Fibroblast of lung (primary cell): Measurements from ENCODE around the gene ECHDC3. TPM values are rescaled to one million over a fixed set of nuclear protein-coding genes. Genes with fewer than 3 reads are reported as not detected.

Experiments
- DNase-seq, 2 donors: peaks; one replicate each; pipeline versions ENCODE4 v3.0.0 to v3.0.0-alpha.2; 2010; ENCODE audit warnings: low read depth in 2 of 2
- H2AFZ ChIP-seq: 2 replicates; pipeline ENCODE4 v1.5.1; 2012; ENCODE audit warnings: low read length, control low read depth, inconsistent platforms
- H3K27ac ChIP-seq: 2 replicates; pipeline ENCODE4 v1.5.1; 2011; ENCODE audit warnings: low read length, control low read depth; ENCODE audit not compliant: insufficient read depth
- H3K27me3 ChIP-seq: 2 replicates; pipeline ENCODE4 v1.5.1; 2011; ENCODE audit warnings: mild to moderate bottlenecking, low read length; ENCODE audit not compliant: control insufficient read depth, insufficient read depth
- H3K36me3 ChIP-seq: 2 replicates; pipeline ENCODE4 v1.5.1; 2011; ENCODE audit warnings: low read length; ENCODE audit not compliant: control insufficient read depth, insufficient read depth
- H3K4me1 ChIP-seq: 2 replicates; pipeline ENCODE4 v1.5.1; 2011; ENCODE audit warnings: low read length; ENCODE audit not compliant: control insufficient read depth, insufficient read depth; ENCODE audit errors: extremely low read depth
- H3K4me2 ChIP-seq: 2 replicates; pipeline ENCODE4 v1.5.1; 2011; ENCODE audit warnings: low read length, control low read depth; ENCODE audit not compliant: insufficient read depth; ENCODE audit errors: extremely low read depth
- H3K4me3 ChIP-seq, 4 experiments: fragments of 200-600 bp in 1 of 4; sonication (generic) in 1 of 4; replicated peaks in 1 of 4; 2 replicates each; pipeline ENCODE4 v1.5.1; 2011 to 2016; ENCODE audit warnings: low read length in 4 of 4, low read depth in 3 of 4, mild to moderate bottlenecking in 3 of 4, control low read depth in 2 of 4, inconsistent platforms in 1 of 4, mixed read lengths in 1 of 4; ENCODE audit not compliant: insufficient read depth in 1 of 4; ENCODE audit errors: control extremely low read depth in 1 of 4
- H3K79me2 ChIP-seq: 2 replicates; pipeline ENCODE4 v1.5.1; 2012; ENCODE audit warnings: mild to moderate bottlenecking, low read length, inconsistent platforms; ENCODE audit not compliant: control insufficient read depth, insufficient read depth
- H3K9ac ChIP-seq: 2 replicates; pipeline ENCODE4 v1.5.1; 2011; ENCODE audit warnings: mild to moderate bottlenecking, low read length, control low read depth; ENCODE audit not compliant: insufficient read depth
- H3K9me3 ChIP-seq: 2 replicates; pipeline ENCODE4 v1.5.1; 2012; ENCODE audit warnings: low read depth, low read length; ENCODE audit not compliant: control insufficient read depth, insufficient read depth
- H4K20me1 ChIP-seq: 2 replicates; pipeline ENCODE4 v1.5.1; 2011; ENCODE audit warnings: low read length; ENCODE audit not compliant: control insufficient read depth, insufficient read depth; ENCODE audit errors: extremely low read depth
- CTCF ChIP-seq, 2 donors: IDR thresholded peaks in 1 of 2; conservative IDR thresholded peaks in 1 of 2; 1 replicate in 1 of 2; 2 replicates in 1 of 2; pipeline ENCODE4 v1.5.1; 2011 to 2012; ENCODE audit warnings: low read length in 2 of 2, control low read depth in 1 of 2, inconsistent platforms in 1 of 2, low read depth in 1 of 2, mild to moderate bottlenecking in 1 of 2
- EZH2 ChIP-seq: IDR thresholded peaks from 2 replicates; pipeline ENCODE4 v1.5.1; 2012; ENCODE audit warnings: low read length, control low read depth, mild to moderate bottlenecking; ENCODE audit errors: missing control alignments
- polyA plus RNA-seq, 2 donors: library from polyadenylated mRNA; depleted of rRNA in 1 of 2; stranded (reverse) in 1 of 2; unstranded in 1 of 2; fragments of >200 nt; gene quantifications; 2 replicates each; pipeline ENCODE4 v1.2.1, GENCODE V29; 2011 to 2012; ENCODE audit warnings: missing spikeins in 1 of 2
- total RNA-seq: library from RNA; depleted of rRNA; stranded (reverse); fragments of >200 nt; gene quantifications from 2 replicates; pipeline ENCODE4 v1.2.1, GENCODE V29; 2014

ECHDC3 gene
- total and polyA plus RNA-seq, 2 donors (not counting 1 experiment from before 2014, with no cell fraction given) = 6.1 to 17.7 TPM

DNA sequence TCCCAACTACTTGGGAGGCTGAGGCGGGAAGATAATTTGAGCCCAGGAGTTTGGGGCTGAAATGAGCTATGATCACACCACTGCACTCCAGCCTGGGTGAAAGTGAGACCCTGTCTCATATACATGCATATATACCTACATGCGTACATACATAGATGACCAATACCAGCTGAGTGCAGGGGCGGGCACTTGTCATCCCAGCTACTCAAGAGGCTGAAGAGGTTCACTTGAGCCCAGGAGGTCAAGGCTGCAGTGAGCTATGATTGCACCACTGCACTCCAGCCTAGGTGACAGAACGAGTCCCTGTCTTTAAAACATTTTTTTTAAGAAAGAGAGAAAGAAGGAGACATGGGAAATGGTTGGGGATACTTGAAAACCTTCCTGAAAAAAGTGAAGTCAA lies 63.6 kb downstream of the ECHDC3 start:
- no peak overlapping the region for H3K4me3 ChIP-seq

GRCh38 chr10:11806706-11807105 lies 64.5 kb downstream of the ECHDC3 start:
- Histone ChIP-seq H3K79me2 (no peaks in the 10 kb centered on the region), H3K36me3 (no peaks in the 10 kb centered on the region), H3K27me3 (no peaks in the 10 kb centered on the region), H3K4me2 (no peak overlapping the region), H3K27ac (no peak overlapping the region), H4K20me1 (no peaks in the 10 kb centered on the region), H3K4me3 (no peak overlapping the region), H2AFZ (no peak overlapping the region), H3K9me3 (no peaks in the 10 kb centered on the region), H3K9ac (no peak overlapping the region), H3K4me1 (peaks cover 2% of the 10 kb centered on the region)
- TF ChIP-seq EZH2 (no peak), CTCF (conservative IDR thresholded peaks at IDR 0.05 in 1 of 2, IDR thresholded peaks at IDR 0.05 in 1 of 2; ENCODE audit: low read depth in 1 of 2, low read length in 2 of 2) (no peak)
- no peak for DNase-seq

More for the DNA sequence above, 63.6 kb downstream of the ECHDC3 start:
- H4K20me1 ChIP-seq = no peaks in the 10 kb centered on the region
- no peaks in the 10 kb centered on the region for H3K79me2 ChIP-seq
- H3K9me3 ChIP-seq = no peaks in the 10 kb centered on the region
- no peak for DNase-seq
- H3K9ac ChIP-seq = no peak overlapping the region
- no peak overlapping the region for H3K4me2 ChIP-seq
- H3K27me3 ChIP-seq = no peaks in the 10 kb centered on the region
- H3K4me1 ChIP-seq = peaks cover 2% of the 10 kb centered on the region
- no peak overlapping the region for H3K27ac ChIP-seq
- no peaks in the 10 kb centered on the region for H3K36me3 ChIP-seq
- no peak for TF ChIP-seq CTCF (conservative IDR thresholded peaks at IDR 0.05 in 1 of 2, IDR thresholded peaks at IDR 0.05 in 1 of 2; ENCODE audit: low read depth in 1 of 2, low read length in 2 of 2)
- TF ChIP-seq EZH2 = no peak
- no peak overlapping the region for H2AFZ ChIP-seq

- H3K27me3 ChIP-seq = no peaks in the 10 kb centered on the region
- no peak overlapping the region for H3K9ac ChIP-seq
- no peaks in the 10 kb centered on the region for H3K9me3 ChIP-seq
- peaks cover 2% of the 10 kb centered on the region for H3K4me1 ChIP-seq
- H3K36me3 ChIP-seq = no peaks in the 10 kb centered on the region
- no peak overlapping the region for H3K4me2 ChIP-seq
- TF ChIP-seq CTCF (conservative IDR thresholded peaks at IDR 0.05 in 1 of 2, IDR thresholded peaks at IDR 0.05 in 1 of 2; ENCODE audit: low read depth in 1 of 2, low read length in 2 of 2) = no peak
- TF ChIP-seq EZH2 = no peak
- no peak for DNase-seq
- no peak overlapping the region for H3K4me3 ChIP-seq
- no peaks in the 10 kb centered on the region for H4K20me1 ChIP-seq
- H3K79me2 ChIP-seq = no peaks in the 10 kb centered on the region
- no peak overlapping the region for H3K27ac ChIP-seq
- H2AFZ ChIP-seq = no peak overlapping the region
Measured at GRCh38 chr10:11808808-11809207, 66.6 kb downstream of the ECHDC3 start.
